ENCODE measurements around the gene DNMT1.

- TF ChIP-seq, protein P1, sequence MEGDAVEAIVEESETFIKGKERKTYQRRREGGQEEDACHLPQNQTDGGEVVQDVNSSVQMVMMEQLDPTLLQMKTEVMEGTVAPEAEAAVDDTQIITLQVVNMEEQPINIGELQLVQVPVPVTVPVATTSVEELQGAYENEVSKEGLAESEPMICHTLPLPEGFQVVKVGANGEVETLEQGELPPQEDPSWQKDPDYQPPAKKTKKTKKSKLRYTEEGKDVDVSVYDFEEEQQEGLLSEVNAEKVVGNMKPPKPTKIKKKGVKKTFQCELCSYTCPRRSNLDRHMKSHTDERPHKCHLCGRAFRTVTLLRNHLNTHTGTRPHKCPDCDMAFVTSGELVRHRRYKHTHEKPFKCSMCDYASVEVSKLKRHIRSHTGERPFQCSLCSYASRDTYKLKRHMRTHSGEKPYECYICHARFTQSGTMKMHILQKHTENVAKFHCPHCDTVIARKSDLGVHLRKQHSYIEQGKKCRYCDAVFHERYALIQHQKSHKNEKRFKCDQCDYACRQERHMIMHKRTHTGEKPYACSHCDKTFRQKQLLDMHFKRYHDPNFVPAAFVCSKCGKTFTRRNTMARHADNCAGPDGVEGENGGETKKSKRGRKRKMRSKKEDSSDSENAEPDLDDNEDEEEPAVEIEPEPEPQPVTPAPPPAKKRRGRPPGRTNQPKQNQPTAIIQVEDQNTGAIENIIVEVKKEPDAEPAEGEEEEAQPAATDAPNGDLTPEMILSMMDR (IDR thresholded peaks at IDR 0.05): no peak
- no peak for TF ChIP-seq POLR2A (IDR thresholded peaks at IDR 0.05)
- peak in 1 of 3 donors; percentile 39 for TF ChIP-seq POLR2AphosphoS5 (IDR thresholded peaks at IDR 0.05)
These were observed 3.4 kb downstream of the DNMT1 start for GRCh38 chr19:10191347-10191746.

Measured in breast epithelium (tissue), 3 donors.